Measurements from ENCODE around the gene AP3D1.

Gene AP3D1

DNA sequence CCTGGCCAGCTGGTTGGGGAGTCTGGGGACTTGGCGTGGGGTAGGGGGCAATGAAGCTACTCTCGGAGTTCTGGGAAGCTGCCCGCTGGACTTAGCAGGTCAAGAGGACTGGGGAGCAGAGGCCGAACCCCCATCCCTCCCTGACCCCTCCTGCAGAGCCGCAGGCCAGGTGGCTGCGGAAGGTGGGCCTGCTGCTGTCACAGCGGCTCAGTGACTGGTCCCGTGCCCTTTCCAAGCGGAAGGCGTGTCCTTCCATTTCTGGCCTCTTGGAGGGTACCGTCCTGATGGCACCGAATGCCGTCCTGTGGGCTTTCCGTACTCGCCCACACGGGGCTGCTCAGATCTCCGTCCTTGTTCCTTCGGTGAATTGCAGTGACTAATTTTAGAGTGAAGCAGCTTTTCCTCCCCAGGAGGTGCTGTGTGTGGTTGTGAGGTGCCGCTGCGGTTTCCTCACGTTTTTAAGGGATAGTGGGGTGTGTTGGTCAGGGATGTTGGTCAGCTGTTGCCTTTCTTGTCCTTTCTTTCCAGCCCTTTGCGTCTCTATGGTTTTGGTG is 33.1 kb upstream of the AP3D1 start:
- Histone ChIP-seq H3K27me3 (replicated peaks; ENCODE audit: control insufficient read depth, insufficient read depth, low read length, poor library complexity, severe bottlenecking) (no peaks in the 10 kb centered on the region), H3K4me3 (ENCODE audit: insufficient read depth, low read depth, low read length, poor library complexity, severe bottlenecking) (no peak overlapping the region), H3K27ac (ENCODE audit: insufficient read depth, low read length, poor library complexity, severe bottlenecking) (no peak overlapping the region), H3K9me3 (ENCODE audit: control insufficient read depth, low read length) (no peaks in the 10 kb centered on the region), H3K36me3 (ENCODE audit: control insufficient read depth, insufficient read depth, low read length) (peaks cover 33% of the 10 kb centered on the region), H3K4me1 (ENCODE audit: control insufficient read depth, insufficient read depth, low read length, poor library complexity, severe bottlenecking) (no peaks in the 10 kb centered on the region)
- DNase-seq = no peak

DNA sequence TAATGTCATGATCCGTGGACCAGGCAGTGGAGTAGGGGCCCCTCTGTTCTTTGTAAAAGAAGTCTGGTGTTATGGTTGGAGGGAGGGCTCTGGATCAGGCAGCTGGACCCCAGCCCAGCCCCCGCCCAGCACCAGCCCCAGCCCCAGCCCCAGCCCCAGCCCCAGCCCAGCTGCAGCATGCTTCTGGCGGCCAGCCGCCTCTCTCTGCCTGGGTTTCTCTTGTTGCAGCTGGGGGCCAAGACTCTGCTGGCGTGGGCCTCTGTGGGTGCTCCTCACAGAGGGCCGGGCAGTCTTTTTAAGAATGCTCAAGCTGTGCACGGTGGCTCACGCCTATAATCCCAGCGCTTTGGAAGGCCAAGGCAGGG is 30.2 kb upstream of the AP3D1 start:
- Histone ChIP-seq H3K4me1 (ENCODE audit: control insufficient read depth, insufficient read depth, low read length, poor library complexity, severe bottlenecking) (peaks cover 3% of the 10 kb centered on the region), H3K27ac (ENCODE audit: insufficient read depth, low read length, poor library complexity, severe bottlenecking) (no peak overlapping the region), H3K4me3 (ENCODE audit: insufficient read depth, low read depth, low read length, poor library complexity, severe bottlenecking) (no peak overlapping the region), H3K9me3 (ENCODE audit: control insufficient read depth, low read length) (no peaks in the 10 kb centered on the region), H3K27me3 (replicated peaks; ENCODE audit: control insufficient read depth, insufficient read depth, low read length, poor library complexity, severe bottlenecking) (no peaks in the 10 kb centered on the region), H3K36me3 (ENCODE audit: control insufficient read depth, insufficient read depth, low read length) (peaks cover 22% of the 10 kb centered on the region)
- DNase-seq = no peak

DNA sequence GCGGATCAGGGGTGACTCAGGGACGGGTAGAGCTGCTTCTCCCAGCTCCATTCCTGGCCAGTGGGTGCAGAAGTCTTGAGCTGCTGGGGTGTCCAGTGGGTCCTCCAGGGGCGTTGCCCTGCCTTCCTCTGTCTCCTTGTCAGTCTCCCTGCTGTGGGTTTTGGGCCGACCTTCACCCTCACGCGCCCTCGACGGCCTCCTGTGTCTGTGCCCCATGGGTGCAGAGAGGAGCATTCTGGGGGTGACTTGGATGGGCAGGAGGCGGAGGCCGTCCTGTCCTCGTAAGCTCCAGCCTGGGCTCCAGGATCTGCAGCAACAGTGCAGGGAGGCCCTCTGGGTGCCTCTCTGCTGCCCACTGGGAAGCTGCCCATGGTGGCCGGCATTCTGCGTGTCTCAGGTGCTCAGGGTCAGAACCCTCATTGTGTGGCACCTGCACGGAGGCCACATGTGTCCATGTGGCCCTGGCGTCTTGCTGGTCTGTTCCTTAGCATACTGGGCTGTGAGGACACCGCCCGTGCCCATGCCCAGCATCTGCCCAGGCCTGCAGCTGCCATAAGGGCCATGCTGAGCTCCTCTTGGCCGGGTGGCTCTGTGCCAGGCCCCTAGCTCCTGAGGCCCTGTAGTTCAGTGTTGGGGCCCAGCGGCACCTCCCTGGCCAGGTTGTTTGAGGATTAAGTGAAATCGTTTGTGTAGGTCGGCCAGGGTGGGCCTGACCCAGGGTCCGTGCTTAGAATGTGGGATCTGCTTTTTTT is 29.7 kb upstream of the AP3D1 start:
- no peak overlapping the region for H3K4me3 ChIP-seq (ENCODE audit: insufficient read depth, low read depth, low read length, poor library complexity, severe bottlenecking)
- no peak overlapping the region for H3K27ac ChIP-seq (ENCODE audit: insufficient read depth, low read length, poor library complexity, severe bottlenecking)
- no peak for DNase-seq
- no peaks in the 10 kb centered on the region for H3K9me3 ChIP-seq (ENCODE audit: control insufficient read depth, low read length)
- H3K4me1 ChIP-seq (ENCODE audit: control insufficient read depth, insufficient read depth, low read length, poor library complexity, severe bottlenecking) = peaks cover 3% of the 10 kb centered on the region
- H3K27me3 ChIP-seq (replicated peaks; ENCODE audit: control insufficient read depth, insufficient read depth, low read length, poor library complexity, severe bottlenecking) = no peaks in the 10 kb centered on the region
- peaks cover 17% of the 10 kb centered on the region for H3K36me3 ChIP-seq (ENCODE audit: control insufficient read depth, insufficient read depth, low read length)

DNA sequence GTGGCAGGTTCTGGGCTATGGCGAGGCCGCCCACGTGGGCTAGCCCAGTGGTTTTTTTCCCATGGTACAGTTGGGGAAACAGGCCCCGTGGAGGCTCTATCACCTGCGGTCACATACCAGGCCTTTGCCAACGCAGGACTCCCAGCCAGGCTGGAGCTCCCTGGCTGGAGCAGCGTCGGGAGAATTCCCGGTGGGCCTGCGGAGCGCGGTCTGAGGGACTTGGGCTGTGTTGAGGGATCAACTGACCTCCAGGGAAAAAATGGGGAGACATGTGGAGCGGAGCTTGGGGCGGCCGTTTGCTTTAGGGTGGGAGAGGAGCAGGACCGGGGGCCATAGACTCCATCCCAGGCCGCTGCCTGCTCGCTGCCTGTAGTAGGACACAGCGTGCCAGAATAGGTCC is 28.7 kb upstream of the AP3D1 start:
- Histone ChIP-seq H3K27ac (ENCODE audit: insufficient read depth, low read length, poor library complexity, severe bottlenecking) (no peak overlapping the region), H3K36me3 (ENCODE audit: control insufficient read depth, insufficient read depth, low read length) (peaks cover 10% of the 10 kb centered on the region), H3K4me3 (ENCODE audit: insufficient read depth, low read depth, low read length, poor library complexity, severe bottlenecking) (no peak overlapping the region), H3K4me1 (ENCODE audit: control insufficient read depth, insufficient read depth, low read length, poor library complexity, severe bottlenecking) (peaks cover 3% of the 10 kb centered on the region), H3K9me3 (ENCODE audit: control insufficient read depth, low read length) (no peaks in the 10 kb centered on the region), H3K27me3 (replicated peaks; ENCODE audit: control insufficient read depth, insufficient read depth, low read length, poor library complexity, severe bottlenecking) (no peaks in the 10 kb centered on the region)
- DNase-seq = no peak

DNA sequence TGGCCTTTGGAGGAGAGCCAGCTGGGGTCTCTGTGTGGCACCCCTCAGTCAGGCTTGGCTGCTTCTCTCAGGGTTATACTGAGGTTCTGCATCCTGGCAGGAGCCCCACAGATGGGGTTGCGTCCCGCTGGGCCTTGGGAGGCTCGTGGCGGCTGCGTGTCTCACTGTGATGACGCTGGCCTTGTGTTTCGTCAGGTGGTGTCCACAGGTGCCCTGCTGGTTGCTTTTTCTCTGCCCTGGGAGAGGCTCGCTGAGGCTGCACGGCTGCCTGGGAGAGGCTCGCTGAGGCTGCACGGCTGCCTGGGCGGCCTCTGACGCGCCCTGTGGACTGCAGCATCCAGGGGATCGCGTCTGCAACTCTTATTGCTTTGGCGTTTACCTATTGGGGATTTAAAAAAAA is 27.7 kb upstream of the AP3D1 start:
- H3K9me3 ChIP-seq (ENCODE audit: control insufficient read depth, low read length) = no peaks in the 10 kb centered on the region
- H3K27ac ChIP-seq (ENCODE audit: insufficient read depth, low read length, poor library complexity, severe bottlenecking) = no peak overlapping the region
- H3K4me3 ChIP-seq (ENCODE audit: insufficient read depth, low read depth, low read length, poor library complexity, severe bottlenecking) = no peak overlapping the region
- H3K36me3 ChIP-seq (ENCODE audit: control insufficient read depth, insufficient read depth, low read length) = peaks cover 8% of the 10 kb centered on the region
- no peak for DNase-seq
- H3K4me1 ChIP-seq (ENCODE audit: control insufficient read depth, insufficient read depth, low read length, poor library complexity, severe bottlenecking) = peaks cover 3% of the 10 kb centered on the region
- H3K27me3 ChIP-seq (replicated peaks; ENCODE audit: control insufficient read depth, insufficient read depth, low read length, poor library complexity, severe bottlenecking) = no peaks in the 10 kb centered on the region

DNA sequence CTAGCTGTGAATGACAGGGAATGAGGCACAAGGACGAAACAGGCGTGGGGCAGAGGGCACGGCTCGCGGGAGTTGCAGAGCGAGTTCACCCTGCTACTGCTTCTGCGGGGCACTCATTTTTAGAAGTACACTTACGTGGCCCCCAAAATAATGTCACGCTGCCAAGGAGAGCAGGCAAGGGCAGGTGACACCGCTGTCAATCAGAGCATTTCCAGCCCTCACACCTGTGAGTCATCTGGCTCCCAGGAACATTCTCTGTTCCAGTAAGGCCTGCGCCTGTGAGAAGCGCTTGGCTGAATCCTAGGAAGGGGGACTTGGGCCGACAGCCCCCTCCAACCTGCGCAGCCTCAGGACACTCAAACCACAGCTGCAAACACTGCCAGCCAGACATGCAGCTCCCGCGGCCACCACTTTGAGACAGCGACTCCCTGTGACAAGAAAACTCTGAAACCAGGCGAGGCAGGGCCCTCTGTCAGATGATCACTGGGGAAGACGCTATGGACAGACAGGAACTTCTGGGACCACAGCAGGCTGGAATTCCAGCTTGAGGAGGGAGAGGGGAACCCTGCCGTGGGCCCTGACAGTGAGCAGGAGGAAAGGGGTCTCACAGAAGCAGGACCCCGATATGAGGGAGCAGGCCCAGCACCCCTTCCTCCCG is 25.1 kb upstream of the AP3D1 start:
- Histone ChIP-seq H3K4me3 (ENCODE audit: insufficient read depth, low read depth, low read length, poor library complexity, severe bottlenecking) (no peak overlapping the region), H3K27me3 (replicated peaks; ENCODE audit: control insufficient read depth, insufficient read depth, low read length, poor library complexity, severe bottlenecking) (no peaks in the 10 kb centered on the region), H3K27ac (ENCODE audit: insufficient read depth, low read length, poor library complexity, severe bottlenecking) (no peak overlapping the region), H3K9me3 (ENCODE audit: control insufficient read depth, low read length) (no peaks in the 10 kb centered on the region), H3K36me3 (ENCODE audit: control insufficient read depth, insufficient read depth, low read length) (peaks cover 8% of the 10 kb centered on the region), H3K4me1 (ENCODE audit: control insufficient read depth, insufficient read depth, low read length, poor library complexity, severe bottlenecking) (peaks cover 6% of the 10 kb centered on the region)
- DNase-seq = no peak

DNA sequence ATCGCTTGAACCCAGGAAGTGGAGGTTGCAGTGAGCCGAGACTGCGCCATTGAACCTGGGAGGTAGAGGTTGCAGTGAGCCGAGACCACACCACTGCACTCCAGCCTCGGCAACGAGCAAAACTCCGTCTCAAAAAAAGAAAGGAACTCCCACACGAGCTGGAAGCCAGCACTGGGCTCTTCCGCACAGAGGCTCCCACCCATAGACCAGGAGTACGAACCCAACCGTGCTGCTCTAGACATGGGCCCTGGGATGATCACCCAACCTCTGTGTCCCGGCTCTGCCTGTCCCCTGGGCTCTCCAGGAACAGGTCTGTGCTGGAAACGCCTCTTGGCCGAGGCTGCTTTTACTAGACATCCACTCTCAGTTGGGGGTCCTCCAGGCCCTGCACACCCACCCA is 24.4 kb upstream of the AP3D1 start:
- no peak overlapping the region for H3K4me3 ChIP-seq (ENCODE audit: insufficient read depth, low read depth, low read length, poor library complexity, severe bottlenecking)
- no peak overlapping the region for H3K27ac ChIP-seq (ENCODE audit: insufficient read depth, low read length, poor library complexity, severe bottlenecking)
- H3K9me3 ChIP-seq (ENCODE audit: control insufficient read depth, low read length) = no peaks in the 10 kb centered on the region
- H3K36me3 ChIP-seq (ENCODE audit: control insufficient read depth, insufficient read depth, low read length) = peaks cover 2% of the 10 kb centered on the region
- DNase-seq = no peak
- peaks cover 13% of the 10 kb centered on the region for H3K4me1 ChIP-seq (ENCODE audit: control insufficient read depth, insufficient read depth, low read length, poor library complexity, severe bottlenecking)
- no peaks in the 10 kb centered on the region for H3K27me3 ChIP-seq (replicated peaks; ENCODE audit: control insufficient read depth, insufficient read depth, low read length, poor library complexity, severe bottlenecking)

DNA sequence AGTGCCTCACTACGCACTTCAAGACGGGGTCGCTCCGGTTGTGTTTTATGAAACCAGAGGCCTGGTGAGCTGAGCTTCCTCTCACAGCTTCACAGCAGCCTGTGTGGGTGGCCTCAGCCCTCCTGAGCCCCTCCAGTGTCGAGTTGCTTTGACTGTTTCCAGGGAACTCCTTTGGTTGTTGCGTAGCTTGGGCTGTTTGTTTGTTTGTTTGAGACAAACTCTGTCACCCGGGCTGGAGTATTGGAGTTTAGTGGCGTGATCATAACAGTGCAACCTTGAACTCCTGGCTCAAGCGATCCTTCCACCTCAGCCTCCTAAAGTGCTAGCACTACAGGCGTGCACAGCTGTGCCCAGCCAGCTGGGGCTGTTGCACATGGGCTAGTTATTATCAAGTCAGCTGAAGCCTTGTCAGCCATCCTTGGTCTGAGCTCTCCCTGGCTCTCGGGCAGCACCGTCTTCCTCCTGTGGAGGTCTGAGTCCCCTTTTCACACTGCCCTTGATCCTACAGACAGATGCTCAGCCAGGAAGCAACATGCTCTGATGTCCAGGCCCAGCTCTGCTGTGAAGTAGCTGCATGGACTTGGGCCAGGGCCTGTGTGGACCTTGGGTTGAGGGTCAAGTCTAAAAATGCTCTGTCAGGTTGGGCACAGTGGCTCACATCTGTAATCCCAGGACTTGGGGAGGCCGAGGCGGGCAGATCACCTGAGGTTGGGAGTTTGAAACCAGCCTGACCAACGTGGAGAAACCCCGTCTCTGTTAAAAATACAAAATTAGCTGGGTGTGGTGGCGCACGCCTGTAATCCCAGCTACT is 22.6 kb upstream of the AP3D1 start:
- H3K4me1 ChIP-seq (ENCODE audit: control insufficient read depth, insufficient read depth, low read length, poor library complexity, severe bottlenecking) = peaks cover 17% of the 10 kb centered on the region
- H3K27me3 ChIP-seq (replicated peaks; ENCODE audit: control insufficient read depth, insufficient read depth, low read length, poor library complexity, severe bottlenecking) = no peaks in the 10 kb centered on the region
- H3K9me3 ChIP-seq (ENCODE audit: control insufficient read depth, low read length) = no peaks in the 10 kb centered on the region
- no peak for DNase-seq
- no peak overlapping the region for H3K4me3 ChIP-seq (ENCODE audit: insufficient read depth, low read depth, low read length, poor library complexity, severe bottlenecking)
- no peak overlapping the region for H3K27ac ChIP-seq (ENCODE audit: insufficient read depth, low read length, poor library complexity, severe bottlenecking)
- H3K36me3 ChIP-seq (ENCODE audit: control insufficient read depth, insufficient read depth, low read length) = no peaks in the 10 kb centered on the region

DNA sequence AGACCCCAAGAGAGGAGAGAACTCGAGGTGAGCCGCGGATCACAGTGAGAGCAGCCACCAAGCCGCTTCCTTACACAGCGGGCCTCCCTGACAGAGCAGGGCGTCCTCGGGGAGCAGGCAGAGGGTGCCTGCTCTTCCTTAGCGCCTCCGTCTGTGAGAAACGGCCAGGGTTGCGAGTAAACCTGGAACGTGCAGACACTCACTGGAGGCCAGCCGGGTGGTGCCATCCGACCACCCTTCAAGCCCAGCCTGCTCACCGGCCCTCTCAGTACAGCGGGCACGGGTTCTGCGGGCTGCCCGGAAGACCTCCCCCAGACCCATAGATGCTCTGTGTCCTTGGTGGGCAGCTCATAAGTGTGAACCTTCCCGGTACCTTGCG is 22.0 kb upstream of the AP3D1 start:
- Histone ChIP-seq H3K4me3 (ENCODE audit: insufficient read depth, low read depth, low read length, poor library complexity, severe bottlenecking) (no peak overlapping the region), H3K27me3 (replicated peaks; ENCODE audit: control insufficient read depth, insufficient read depth, low read length, poor library complexity, severe bottlenecking) (no peaks in the 10 kb centered on the region), H3K36me3 (ENCODE audit: control insufficient read depth, insufficient read depth, low read length) (no peaks in the 10 kb centered on the region), H3K27ac (ENCODE audit: insufficient read depth, low read length, poor library complexity, severe bottlenecking) (no peak overlapping the region), H3K9me3 (ENCODE audit: control insufficient read depth, low read length) (no peaks in the 10 kb centered on the region), H3K4me1 (ENCODE audit: control insufficient read depth, insufficient read depth, low read length, poor library complexity, severe bottlenecking) (peaks cover 22% of the 10 kb centered on the region)
- DNase-seq = no peak

Measured in effector memory CD4-positive, alpha-beta T cell (primary cell).